NCI-H187 treated with DMSO at 0.1 percent for 48 hours (cell line): ENCODE measurements around the gene TMEM222.

Experiments
- DNase-seq: peaks from one replicate; lab custom pipeline; 2025; lab: John Stamatoyannopoulos, UW

The TMEM222 gene

DNA sequence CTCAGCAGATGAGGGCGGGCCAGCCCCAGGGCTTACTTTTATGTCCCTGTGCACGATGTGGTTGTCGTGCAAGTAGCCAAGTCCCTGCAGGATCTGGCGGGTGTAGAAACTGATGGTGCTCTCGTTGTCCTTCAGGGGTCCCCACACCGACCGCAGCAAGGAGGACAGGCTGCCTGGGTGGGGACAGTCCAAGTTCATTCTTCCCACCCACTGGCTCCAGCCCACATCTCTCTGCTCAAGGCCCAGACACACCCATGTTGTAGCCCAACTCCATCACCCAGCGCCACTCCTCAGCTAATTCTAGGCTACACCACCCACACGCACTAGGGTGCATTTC, 37.8 kb downstream of the TMEM222 start:
- no peak for DNase-seq

DNA sequence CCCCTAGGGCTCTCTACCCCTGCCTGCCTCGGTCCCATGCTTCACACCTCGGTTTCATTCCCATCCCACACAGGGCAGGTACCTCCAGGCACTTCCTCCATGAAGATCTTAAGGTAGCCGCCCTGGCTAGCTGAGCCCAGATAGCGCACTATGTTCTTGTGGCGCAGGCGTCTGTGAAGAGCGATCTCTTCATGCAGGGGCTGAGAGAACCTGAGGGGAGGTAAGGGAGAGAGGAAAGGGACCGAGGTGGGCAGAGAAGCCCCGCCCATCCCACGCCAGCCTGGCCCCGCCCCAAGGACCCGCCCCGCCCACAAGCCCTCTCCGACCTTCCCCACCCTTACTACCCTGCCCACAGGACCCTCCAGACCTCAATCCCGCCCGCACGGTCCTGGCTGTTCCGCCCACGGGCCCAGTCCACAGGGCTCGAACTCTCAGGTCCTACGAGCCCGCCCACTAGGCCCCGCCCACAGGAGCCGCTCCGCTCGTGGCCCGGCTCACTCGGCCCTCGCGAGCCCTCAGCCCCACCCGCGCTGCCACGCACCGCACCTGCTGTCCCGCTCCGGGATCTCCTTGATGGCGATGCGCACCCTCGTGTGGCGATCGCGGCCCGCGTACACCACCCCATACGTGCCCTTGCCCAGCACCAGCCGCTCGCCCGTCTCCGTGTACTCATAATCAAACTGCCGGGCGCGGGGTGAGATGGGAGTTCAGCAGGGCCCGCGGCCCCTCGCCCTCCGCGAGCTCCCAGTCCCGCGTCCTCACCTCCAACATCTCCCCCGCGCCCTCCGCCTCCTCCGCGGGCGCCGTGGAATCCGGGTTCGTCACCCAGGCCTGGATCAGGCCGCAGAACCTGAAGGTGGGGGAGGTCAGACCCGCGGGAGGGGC, 38.4 kb downstream of the TMEM222 start:
- no peak for DNase-seq

DNA sequence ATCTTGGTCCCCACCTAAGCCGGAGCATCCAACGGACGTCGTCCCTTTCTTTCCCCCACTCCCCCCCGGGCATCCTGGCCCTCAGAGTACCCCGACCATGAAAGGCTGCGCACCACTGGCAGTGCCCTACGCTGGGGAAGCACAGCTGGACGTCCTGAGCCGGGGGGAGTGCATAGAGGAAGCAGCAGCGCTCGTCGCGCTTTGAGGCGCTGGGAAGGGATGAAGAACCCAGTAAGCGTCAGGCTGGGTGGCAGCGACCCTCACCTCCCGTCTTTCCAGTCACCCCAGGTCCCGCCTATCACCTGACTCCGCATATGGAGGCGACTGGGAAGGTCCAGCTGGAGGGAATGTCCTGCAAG, 39.1 kb downstream of the TMEM222 start:
- DNase-seq = no peak

DNA sequence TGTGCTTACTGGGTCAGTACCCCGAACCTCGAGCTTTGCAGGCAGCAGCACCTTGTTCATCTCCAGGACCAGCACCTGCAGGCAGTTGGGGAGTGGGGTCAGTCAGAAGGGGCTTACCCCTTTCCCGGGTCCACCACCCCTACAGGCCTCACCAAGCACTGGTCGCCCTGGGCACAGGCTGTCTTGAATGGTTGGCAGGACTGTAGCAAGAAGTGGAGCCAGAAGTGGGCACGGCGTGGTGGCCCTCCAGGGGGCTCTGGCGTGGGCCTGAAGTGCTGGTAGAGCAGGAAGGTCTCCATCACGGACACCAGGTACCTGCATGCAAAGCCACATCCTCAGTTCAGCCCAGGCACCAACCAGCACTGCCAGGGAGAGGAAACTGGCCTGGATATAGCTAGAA, 39.6 kb downstream of the TMEM222 start:
- DNase-seq = no peak

DNA sequence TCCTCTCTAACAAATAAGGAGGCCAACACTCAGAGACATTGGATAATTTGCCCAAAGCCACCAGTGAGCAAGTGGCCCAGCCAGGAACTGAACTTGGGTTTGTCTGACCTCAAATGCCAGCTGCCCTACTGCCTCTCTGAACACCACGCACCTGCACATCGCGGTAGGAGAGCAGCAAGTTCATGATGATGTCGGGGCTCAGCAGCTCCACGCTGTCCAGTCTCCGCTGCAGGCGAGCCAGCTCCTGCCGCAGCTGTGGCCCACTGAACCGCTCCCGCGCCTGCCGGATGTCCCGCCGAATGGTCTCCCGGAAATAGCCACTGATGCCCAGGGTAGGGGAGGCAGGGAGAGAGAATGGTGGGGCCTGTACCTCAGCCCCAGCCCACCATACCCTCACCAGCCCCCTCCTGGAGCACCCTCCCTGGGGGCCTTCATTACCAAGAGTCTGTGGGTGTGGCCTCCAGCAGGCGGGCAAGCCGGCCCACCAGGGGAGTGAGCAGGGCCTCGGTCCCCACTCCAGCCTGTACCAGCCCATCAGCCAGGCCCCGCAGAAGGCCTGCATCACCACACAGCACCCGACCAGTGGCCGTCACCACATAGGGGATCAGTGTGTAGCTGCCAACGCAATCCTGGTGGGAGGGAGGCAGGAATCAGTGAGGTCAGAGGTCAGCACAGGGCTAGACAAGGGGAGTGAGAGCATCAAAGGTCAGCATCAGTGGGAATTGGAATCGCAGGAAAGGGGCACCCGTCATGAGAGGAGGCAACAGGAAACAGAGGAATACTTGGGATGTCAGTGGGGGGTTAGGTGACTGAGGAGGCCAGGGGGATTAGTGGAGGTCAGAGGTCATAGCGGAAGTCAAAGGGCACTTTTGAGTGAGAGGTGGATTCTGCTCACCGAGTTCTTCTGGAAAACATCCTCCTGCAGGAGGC, 42.1 kb downstream of the TMEM222 start:
- DNase-seq = no peak

DNA sequence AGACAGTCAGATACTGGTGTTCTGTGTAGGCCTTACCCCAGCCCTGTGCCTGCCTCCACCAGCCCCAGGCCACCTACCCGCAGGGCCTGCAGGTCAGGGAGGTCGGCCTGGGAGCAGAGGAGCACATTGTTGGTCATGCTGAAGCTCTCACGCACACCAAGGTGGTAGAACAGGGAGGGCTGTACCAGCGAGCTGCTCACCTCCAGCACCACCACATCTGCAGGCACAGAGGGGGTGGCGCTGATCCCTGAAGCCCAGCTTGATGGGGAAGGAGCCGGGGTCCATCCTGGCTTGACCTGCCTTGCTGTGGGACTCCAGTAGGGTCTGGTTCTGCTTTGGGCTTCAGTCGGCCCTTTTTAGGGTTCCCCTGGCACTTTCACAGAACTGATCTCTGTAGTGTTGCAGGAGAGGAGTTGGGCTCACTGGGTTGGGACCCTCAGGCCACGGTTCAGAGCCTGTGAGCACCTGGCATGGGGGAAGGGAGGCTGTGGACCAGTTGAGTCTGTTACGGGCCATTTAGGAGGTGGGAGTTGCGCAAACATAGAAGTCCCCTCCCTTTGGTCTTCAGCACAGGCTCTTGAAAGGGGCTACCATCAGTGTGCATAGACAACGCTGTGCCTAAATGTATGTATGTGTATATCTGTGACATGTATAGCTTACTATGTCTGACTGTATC, 42.9 kb downstream of the TMEM222 start:
- DNase-seq = no peak

DNA sequence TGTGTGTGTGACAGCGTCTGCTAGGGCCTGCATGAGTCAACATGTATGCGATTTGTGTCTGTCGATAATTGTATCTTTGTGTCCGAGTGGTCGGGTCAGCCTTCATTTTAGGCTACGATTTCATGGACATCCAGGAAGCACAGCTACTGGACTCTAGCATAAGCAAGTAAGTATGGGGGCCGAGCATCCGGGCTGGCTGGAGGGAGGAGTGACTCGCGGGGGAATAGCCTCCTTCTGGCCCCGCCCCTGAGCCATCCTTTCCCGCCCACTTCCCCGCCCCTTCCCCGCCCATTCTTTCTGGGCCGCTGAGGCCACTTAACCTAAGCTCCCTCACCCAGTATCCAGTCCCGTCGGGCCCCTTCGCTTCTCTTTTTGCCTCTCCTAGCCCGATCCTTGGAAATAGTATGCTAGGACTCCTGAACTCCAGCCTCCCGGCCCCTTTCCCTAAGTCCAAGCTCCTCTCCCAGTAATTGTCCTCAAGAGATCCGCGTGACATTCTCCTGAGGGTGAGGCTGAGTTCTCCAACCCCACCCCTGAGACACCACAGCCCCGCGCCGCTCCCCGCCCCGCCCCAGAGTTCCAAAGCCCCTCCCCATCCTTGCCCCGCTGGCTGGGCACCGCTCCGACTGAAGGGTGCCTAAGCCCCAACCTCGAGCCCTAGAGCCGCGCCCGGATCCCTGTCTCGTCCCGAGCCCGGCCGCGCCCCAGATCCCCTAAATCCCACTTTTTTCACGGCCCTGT, 43.6 kb downstream of the TMEM222 start:
- DNase-seq = peak; percentile 74

DNA sequence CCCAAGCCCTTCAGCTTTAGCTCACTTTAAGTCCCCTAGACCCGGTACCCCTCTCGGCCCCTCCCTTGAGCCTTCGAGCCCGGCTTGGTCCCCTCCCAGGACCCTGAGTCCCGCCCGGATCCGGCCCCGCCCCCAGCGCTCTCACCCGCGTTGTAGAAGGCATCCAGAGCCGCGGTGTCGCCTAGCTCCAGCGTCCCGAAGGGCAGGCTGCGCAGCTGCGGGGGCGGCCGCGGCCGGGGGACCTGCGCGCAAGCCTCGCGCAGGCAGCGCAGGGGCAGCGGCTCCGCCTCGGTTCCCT, 44.1 kb downstream of the TMEM222 start:
- no peak for DNase-seq

DNA sequence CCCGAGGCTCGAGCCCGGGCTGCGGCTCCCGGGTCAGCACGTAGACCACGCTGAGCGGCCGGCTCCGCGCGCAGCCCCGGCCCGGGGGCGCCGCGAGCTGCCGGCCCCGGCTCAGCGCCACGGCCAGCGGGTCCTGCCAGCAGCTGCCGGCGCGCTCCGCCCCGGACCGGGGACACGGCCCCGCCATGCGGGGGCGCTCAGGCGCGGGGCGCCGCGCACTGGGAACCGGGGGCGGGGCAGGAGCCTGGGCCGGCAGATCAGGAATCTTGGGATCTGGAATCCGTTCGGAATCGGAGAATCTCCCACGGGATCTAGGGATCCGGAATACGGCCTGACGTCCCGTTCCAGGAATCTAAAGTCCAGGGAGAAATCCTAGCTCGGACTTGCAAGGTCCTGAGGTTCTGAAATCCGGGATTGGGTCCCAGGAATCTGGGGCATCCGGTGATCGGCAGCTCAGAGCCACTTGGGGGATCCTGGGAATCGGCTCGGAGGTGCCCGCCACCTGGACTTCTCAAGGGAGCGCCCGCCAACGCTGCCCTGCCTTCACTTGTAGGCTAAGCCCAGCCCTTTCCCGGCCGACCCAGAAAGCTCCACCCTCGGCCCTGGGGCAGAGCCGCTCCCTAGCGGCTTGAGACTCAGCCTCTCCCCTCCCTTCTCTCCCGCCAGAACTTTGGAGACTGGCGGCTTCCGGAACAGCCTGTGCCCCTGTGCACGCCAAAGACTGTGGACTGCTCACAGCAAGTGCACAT, 44.6 kb downstream of the TMEM222 start, which contains the start of gene MAP3K6:
TSS of gene MAP3K6 (minus strand) at position 551 of the 749 bp plus-strand sequence. CDS start at position 187, 364 bp downstream.
- peak; percentile 9 for DNase-seq

DNA sequence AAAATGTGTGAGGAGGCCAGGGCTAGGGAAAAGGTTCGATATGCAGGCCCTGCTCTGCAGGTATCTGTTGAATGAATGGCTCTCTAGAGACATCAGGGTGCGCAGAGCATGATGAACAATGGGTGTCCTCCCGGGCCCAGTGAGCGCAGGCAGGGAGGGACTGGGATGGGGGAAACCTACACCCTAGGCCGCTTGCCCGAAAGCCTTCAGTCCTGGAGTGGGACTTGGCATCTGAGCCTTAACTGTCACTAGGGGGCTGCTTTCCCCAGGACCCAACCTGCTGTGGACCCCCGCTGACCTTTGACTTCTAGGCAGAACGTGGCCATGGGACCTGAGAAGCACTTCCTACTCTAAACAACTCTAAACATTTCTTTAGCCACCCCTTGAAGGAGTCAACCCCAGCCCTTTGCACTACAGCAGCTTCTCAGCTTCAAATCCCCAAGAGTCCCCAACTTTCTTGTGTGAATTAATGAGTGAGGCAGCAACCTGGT, 45.2 kb downstream of the TMEM222 start:
- DNase-seq = no peak

DNA sequence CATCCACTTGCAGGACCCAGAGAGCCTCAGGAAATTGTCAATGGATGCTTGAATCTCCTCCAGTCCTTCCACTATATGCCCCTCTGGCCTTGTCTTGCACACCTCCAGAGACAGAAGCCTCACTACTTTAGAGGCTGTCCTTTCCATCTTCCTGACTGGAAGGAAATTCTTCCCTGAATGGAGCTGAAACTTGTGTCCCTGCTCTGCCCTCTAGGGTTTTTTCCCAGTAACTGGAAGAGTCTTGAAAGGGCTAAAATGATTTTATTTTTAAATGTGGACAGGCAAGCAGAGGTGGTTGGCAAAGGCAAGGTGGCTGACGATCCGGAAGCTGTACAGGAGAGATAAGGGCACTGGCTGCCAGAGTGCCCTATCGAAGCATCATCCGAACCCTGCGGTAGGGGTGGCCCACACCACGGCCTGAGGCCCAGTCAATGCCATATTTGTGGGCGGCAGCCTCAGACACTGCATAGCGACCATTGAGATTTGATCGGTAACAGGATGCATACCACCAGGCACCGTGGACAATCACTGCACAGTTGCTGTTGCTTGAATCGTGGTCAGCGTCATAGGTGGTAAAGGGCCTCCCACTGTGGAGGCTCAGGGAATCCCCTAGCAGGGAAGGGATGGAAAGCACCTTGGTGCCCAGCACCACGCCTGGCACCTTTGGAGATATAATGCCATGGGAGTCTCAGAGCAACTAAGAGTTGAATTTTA, 47.1 kb downstream of the TMEM222 start:
- DNase-seq = no peak

DNA sequence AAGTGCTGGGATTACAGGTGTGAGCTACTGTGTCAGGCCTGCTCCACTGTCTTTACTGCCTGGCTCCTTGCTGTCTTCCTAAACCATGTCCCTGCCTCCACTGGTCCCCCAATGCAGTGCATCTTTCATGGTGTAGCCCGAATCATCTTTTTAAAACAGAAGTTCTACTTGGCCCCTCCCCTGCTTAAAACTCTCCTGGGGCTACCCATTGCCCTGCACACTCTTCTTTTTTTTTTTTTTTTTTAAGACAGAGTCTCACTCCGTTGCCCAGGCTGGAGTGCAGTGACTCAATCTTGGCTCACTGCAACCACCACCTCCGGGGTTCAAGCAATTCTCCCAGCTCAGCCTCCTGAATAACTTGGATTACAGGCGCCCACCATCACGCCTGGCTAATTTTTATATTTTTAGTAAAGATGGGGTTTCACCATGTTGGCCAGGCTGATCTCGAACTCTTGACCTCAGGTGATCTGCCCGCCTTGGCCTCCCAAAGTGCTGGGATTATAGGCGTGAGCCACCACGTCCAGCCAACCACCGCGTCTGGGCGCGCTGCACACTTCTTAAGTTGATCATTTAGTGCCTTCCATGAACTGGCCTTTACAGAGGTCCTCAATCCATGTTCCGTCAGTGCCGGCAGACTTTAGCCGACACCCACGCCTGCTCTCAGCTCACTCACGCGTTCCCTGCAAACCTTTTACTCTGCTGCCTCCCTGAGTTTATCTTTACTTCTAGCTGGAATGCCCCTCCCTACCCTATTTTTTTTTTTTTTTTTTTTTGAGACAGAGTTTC, 50.3 kb downstream of the TMEM222 start:
- DNase-seq = no peak

DNA sequence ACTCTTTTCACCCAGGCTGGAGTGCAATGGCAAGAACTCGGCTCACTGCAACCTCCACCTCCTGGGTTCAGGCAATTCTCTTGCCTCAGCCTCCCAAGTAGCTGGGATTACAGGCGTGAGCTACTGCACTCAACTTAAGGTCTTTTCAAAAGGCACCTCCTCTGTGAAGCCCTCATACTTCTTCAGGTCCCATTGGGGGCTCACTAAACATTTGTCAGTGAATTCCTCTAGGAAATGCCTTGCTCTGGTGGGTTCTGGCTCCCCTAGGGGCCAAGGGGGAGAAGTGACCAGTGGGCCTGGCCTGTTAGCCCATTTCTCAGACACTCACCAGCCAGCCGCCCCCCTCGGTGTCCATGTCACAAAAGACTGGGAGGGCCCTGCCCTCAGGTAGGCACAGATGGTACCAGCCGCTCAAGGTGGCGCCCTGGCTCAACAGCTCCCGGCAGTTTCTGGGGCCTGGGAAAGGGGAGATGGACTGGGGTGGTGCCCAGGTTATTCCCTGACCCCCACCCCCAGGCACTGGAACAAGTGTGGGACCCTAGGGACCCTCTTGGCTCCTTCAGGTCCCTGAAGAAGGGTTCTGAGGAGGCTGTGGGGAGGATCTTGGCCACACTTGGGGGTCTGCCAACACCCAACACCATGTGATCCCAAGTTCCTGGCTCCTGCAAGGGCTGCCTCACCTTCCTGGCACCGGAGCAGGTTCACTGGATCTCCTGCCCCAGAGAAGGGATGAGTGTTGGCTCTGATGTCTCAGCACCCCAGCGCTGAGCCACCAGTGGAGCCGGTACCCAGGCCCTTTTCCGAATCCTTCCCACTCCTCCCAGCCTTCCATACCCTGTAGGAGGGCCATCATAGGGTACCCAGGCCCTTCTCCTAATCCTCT, 51.1 kb downstream of the TMEM222 start:
- DNase-seq = no peak

DNA sequence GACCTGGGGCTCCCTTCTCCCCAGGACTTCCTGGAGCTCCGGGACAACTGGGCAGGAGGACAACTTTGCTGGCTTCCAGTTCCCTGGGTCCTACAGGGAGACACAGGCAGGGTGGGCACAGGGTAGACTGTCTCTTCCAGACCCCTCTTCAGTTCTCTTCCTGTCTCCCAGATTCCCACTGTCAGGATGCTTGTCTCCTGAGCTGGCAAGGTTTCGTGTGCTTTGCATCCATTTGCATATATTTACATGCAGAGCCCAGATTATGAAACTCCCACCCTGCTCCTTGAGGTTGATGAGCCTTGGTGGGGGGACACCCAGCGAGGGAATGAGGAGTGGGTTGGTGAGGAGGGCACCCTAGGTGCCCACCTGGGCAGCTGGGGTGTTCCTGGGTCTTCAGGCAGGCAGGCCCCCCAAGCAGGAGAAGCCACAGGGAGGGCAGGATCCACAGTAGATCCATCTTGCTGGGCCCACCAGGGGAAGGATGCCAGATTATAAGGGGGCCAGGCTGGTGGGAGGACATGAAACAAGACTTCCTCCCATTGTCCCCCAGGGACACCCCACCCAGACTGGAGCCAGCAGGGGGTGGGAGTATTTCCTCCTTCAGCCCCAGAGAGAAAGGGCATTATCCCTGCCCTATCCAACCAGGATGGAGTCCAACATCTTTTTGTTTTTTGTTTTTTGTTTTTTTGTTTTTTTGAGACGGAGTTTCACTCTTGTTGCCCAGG, 52.6 kb downstream of the TMEM222 start, which contains the start of gene FCN3:
TSS of gene FCN3 (minus strand) at position 463 of the 725 bp plus-strand sequence. CDS start at position 457, 6 bp downstream.
- DNase-seq = no peak

DNA sequence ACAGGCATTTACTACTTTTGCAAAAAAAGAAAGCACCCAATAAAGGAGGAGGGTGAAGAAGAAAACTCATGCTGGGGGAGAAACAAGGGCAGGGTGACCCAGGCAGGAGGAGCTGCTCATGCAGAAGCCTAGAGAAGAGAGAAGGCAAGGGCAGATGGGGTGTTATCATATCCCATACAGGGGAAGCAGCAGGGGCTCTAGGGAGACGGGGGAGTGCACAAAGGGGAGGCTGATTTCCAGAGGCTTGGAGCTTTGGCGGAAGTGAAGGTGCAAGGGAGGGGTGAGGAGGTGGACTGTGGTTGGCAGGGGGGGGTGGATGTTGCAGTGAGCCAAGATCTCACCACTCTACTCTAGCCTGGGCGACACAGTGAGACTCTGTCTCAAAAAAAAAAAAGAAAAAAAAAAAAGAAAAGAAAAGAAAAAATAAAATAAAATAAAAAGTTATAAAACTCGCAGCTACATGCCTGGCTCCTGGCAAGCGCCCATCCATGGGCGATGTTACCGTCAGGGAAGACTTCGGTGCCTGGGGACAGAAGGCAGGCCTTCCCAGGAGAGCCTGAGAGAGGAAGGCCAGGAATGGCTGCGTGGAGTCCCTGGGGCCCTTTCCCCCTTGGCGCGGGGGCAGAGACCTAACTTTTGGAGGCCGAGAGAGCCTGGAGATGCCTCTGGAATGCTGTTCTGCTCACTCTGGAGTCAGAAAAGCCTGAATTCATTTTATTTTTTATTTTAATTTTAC, 56.0 kb downstream of the TMEM222 start:
- DNase-seq = no peak

DNA sequence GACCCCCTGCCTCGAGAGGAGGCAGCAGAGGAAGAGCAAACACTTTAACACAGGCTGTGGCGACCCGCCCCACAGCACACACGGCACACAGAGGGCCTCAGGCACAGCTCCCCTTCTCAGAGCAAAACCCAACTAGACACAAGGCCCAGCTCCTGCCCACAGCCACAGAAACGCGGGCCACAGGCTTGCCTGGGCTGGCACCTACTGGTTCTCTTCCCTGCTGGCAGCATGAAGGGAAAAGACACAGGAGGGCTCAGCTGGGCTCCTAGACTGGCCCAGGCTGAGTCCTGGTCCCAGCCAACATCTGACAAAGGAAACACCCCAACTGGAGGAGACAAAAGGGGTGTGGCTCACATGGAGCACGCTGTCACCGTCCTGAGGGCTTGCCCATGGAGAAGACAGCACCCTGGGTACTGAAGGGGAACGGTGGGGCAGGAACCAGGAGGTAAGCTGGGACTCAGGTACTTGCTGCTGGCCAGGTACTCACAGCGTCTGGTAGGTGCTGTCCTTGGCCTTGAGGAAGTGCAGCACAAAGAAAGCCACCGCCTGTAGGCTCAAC, 57.7 kb downstream of the TMEM222 start:
- DNase-seq = no peak

DNA sequence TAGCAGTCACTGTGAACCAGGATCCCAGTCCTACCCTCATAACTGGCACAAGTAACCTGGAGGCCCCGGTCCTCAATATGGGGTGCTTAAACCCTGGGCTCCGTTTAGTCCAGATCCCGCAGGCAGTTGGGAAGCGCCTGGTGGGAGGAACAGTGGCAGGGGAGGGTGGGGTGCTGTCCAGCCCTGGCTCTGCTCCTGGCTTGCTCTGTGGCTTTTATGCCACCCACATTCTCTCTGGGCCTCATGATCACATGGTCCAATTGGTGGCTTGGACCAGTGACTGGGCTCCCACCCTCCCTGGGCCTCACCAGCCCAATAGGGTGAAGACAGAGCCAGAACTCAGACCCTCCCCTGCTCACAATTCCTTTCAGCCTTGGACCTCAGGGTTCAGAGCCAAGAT, 58.3 kb downstream of the TMEM222 start:
- no peak for DNase-seq
